Fibroblast of lung (primary cell): ENCODE results near the gene HYAL1. TPM values are rescaled to one million over a fixed set of nuclear protein-coding genes. Genes with fewer than 3 reads are reported as not detected.

Experiments
- DNase-seq, 2 donors: peaks; one replicate each; pipeline versions ENCODE4 v3.0.0 to v3.0.0-alpha.2; 2010; ENCODE audit warnings: low read depth in 2 of 2
- H2AFZ ChIP-seq: 2 replicates; pipeline ENCODE4 v1.5.1; 2012; ENCODE audit warnings: low read length, control low read depth, inconsistent platforms
- H3K27ac ChIP-seq: 2 replicates; pipeline ENCODE4 v1.5.1; 2011; ENCODE audit warnings: low read length, control low read depth; ENCODE audit not compliant: insufficient read depth
- H3K27me3 ChIP-seq: 2 replicates; pipeline ENCODE4 v1.5.1; 2011; ENCODE audit warnings: mild to moderate bottlenecking, low read length; ENCODE audit not compliant: control insufficient read depth, insufficient read depth
- H3K36me3 ChIP-seq: 2 replicates; pipeline ENCODE4 v1.5.1; 2011; ENCODE audit warnings: low read length; ENCODE audit not compliant: control insufficient read depth, insufficient read depth
- H3K4me1 ChIP-seq: 2 replicates; pipeline ENCODE4 v1.5.1; 2011; ENCODE audit warnings: low read length; ENCODE audit not compliant: control insufficient read depth, insufficient read depth; ENCODE audit errors: extremely low read depth
- H3K4me2 ChIP-seq: 2 replicates; pipeline ENCODE4 v1.5.1; 2011; ENCODE audit warnings: low read length, control low read depth; ENCODE audit not compliant: insufficient read depth; ENCODE audit errors: extremely low read depth
- H3K4me3 ChIP-seq, 4 experiments: fragments of 200-600 bp in 1 of 4; sonication (generic) in 1 of 4; replicated peaks in 1 of 4; 2 replicates each; pipeline ENCODE4 v1.5.1; 2011 to 2016; ENCODE audit warnings: low read length in 4 of 4, low read depth in 3 of 4, mild to moderate bottlenecking in 3 of 4, control low read depth in 2 of 4, inconsistent platforms in 1 of 4, mixed read lengths in 1 of 4; ENCODE audit not compliant: insufficient read depth in 1 of 4; ENCODE audit errors: control extremely low read depth in 1 of 4
- H3K79me2 ChIP-seq: 2 replicates; pipeline ENCODE4 v1.5.1; 2012; ENCODE audit warnings: mild to moderate bottlenecking, low read length, inconsistent platforms; ENCODE audit not compliant: control insufficient read depth, insufficient read depth
- H3K9ac ChIP-seq: 2 replicates; pipeline ENCODE4 v1.5.1; 2011; ENCODE audit warnings: mild to moderate bottlenecking, low read length, control low read depth; ENCODE audit not compliant: insufficient read depth
- H3K9me3 ChIP-seq: 2 replicates; pipeline ENCODE4 v1.5.1; 2012; ENCODE audit warnings: low read depth, low read length; ENCODE audit not compliant: control insufficient read depth, insufficient read depth
- H4K20me1 ChIP-seq: 2 replicates; pipeline ENCODE4 v1.5.1; 2011; ENCODE audit warnings: low read length; ENCODE audit not compliant: control insufficient read depth, insufficient read depth; ENCODE audit errors: extremely low read depth
- CTCF ChIP-seq, 2 donors: IDR thresholded peaks in 1 of 2; conservative IDR thresholded peaks in 1 of 2; 1 replicate in 1 of 2; 2 replicates in 1 of 2; pipeline ENCODE4 v1.5.1; 2011 to 2012; ENCODE audit warnings: low read length in 2 of 2, control low read depth in 1 of 2, inconsistent platforms in 1 of 2, low read depth in 1 of 2, mild to moderate bottlenecking in 1 of 2
- EZH2 ChIP-seq: IDR thresholded peaks from 2 replicates; pipeline ENCODE4 v1.5.1; 2012; ENCODE audit warnings: low read length, control low read depth, mild to moderate bottlenecking; ENCODE audit errors: missing control alignments
- polyA plus RNA-seq, 2 donors: library from polyadenylated mRNA; depleted of rRNA in 1 of 2; stranded (reverse) in 1 of 2; unstranded in 1 of 2; fragments of >200 nt; gene quantifications; 2 replicates each; pipeline ENCODE4 v1.2.1, GENCODE V29; 2011 to 2012; ENCODE audit warnings: missing spikeins in 1 of 2
- total RNA-seq: library from RNA; depleted of rRNA; stranded (reverse); fragments of >200 nt; gene quantifications from 2 replicates; pipeline ENCODE4 v1.2.1, GENCODE V29; 2014

Gene HYAL1
- total and polyA plus RNA-seq, 2 donors (not counting 1 experiment from before 2014, with no cell fraction given), result 1.3 to 2.5 TPM

GRCh38 chr3:50259432-50260026, 43.8 kb downstream of the HYAL1 start:
- Histone ChIP-seq H2AFZ (no peak overlapping the region), H3K4me1 (peaks cover 24% of the 10 kb centered on the region), H3K27ac (peak overlapping the region; percentile 58), H3K36me3 (peaks cover 28% of the 10 kb centered on the region), H3K9ac (no peak overlapping the region), H3K27me3 (no peaks in the 10 kb centered on the region), H3K4me3 (no peak overlapping the region), H3K4me2 (peak overlapping the region; percentile 23), H3K9me3 (no peaks in the 10 kb centered on the region), H3K79me2 (peaks cover 2% of the 10 kb centered on the region), H4K20me1 (no peaks in the 10 kb centered on the region)
- no peak for DNase-seq
- TF ChIP-seq CTCF (conservative IDR thresholded peaks at IDR 0.05 in 1 of 2, IDR thresholded peaks at IDR 0.05 in 1 of 2; ENCODE audit: low read depth in 1 of 2, low read length in 2 of 2), result no peak
- TF ChIP-seq EZH2, result no peak

GRCh38 chr3:50258979-50259378, 44.4 kb downstream of the HYAL1 start:
- Histone ChIP-seq H2AFZ (no peak overlapping the region), H3K9ac (no peak overlapping the region), H4K20me1 (no peaks in the 10 kb centered on the region), H3K27me3 (no peaks in the 10 kb centered on the region), H3K27ac (no peak overlapping the region), H3K36me3 (peaks cover 29% of the 10 kb centered on the region), H3K4me3 (no peak overlapping the region), H3K4me1 (peaks cover 19% of the 10 kb centered on the region), H3K79me2 (peaks cover 2% of the 10 kb centered on the region), H3K9me3 (no peaks in the 10 kb centered on the region), H3K4me2 (no peak overlapping the region)
- TF ChIP-seq CTCF (conservative IDR thresholded peaks at IDR 0.05 in 1 of 2, IDR thresholded peaks at IDR 0.05 in 1 of 2; ENCODE audit: low read depth in 1 of 2, low read length in 2 of 2) (no peak), EZH2 (no peak)
- DNase-seq, result no peak

GRCh38 chr3:50258029-50258680, 45.2 kb downstream of the HYAL1 start:
- no peak overlapping the region for H3K4me2 ChIP-seq
- peaks cover 7% of the 10 kb centered on the region for H3K79me2 ChIP-seq
- no peaks in the 10 kb centered on the region for H4K20me1 ChIP-seq
- H3K27me3 ChIP-seq, result no peaks in the 10 kb centered on the region
- no peak for TF ChIP-seq EZH2
- peaks cover 16% of the 10 kb centered on the region for H3K4me1 ChIP-seq
- peaks cover 30% of the 10 kb centered on the region for H3K36me3 ChIP-seq
- H3K9me3 ChIP-seq, result no peaks in the 10 kb centered on the region
- no peak for DNase-seq
- no peak overlapping the region for H3K9ac ChIP-seq
- H3K4me3 ChIP-seq, result no peak overlapping the region
- no peak overlapping the region for H2AFZ ChIP-seq
- H3K27ac ChIP-seq, result no peak overlapping the region
